ENCODE measurements around the gene TAS2R39.

The TAS2R39 gene

DNA sequence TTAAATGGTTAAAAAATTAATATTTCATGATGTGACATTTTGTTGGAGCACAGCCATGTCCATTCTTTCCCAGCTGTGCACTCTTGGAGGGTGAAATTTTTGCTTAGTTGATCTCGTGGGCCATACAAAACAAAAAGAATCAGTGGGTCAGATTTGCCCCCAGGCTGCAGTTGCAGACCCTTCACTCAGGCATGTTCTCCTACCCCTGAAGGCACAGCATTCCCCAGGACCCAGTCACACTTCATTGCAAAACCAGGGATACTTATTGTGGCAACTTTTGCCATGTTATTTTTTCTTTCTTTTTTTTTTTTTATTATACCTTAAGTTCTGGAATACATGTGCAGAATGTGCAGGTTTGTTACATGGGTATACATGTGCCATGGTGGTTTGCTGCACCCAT is 44.6 kb downstream of the TAS2R39 start:
- Histone ChIP-seq H3K27ac (no peak overlapping the region), H3K4me3 (no peak overlapping the region), H3K4me1 (peaks cover 0 to 50% (median under 1%) of the 10 kb centered on the region in 10 experiments; a peak in 7 of 20 replicates), H3K36me3 (no peaks in the 10 kb centered on the region), H3K9ac (no peak overlapping the region), H3K4me2 (peak overlapping the region in 3 of 11 experiments; percentile 31 to 52 (median 45); a peak in 4 of 22 replicates), H4K20me1 (no peaks in the 10 kb centered on the region), H3K27me3 (no peaks in the 10 kb centered on the region), H3K9me3 (replicated peaks in 1 of 11) (peaks cover 0 to 9% (median 2%) of the 10 kb centered on the region in 11 experiments; a peak in 8 of 22 replicates)
- no peak for TF ChIP-seq Cebpa-rat (IDR thresholded peaks at IDR 0.05)

DNA sequence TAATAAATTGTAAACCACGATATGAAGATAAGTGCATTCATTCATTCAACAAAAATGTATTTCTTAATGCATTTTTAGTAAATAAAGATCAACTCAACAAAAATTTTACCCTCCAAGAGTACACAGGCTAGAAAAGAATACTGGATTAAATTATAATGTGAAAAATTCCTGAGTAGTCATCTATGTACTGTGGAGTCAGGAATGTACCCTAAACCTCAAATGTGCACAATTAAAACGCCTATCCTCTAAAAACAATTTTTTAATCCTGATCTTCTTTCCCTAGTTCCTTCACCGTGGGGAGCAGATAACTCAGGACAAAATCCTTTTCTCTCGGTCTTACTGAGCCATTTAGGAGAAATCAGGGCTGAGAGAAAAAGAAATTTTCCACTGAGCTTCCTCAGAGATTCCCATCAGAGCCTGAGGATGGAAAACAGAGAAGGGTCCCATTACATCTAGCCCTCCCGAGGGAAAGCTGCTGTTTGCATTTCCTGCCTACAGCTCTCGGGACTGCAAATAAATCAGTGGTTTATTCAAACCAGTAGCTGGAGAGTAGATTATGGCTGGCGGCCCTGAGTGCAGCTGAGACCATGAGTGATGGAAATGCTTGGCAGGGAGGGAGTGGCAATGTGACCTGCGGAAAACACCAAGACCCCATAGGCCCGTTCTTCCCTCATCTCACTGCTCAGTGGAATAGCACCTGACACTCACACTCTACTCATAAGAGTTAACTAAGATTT is 46.0 kb downstream of the TAS2R39 start:
- Histone ChIP-seq H3K4me2 (peak overlapping the region in 3 of 11 experiments; percentile 1 to 53 (median 52); a peak in 4 of 22 replicates), H3K27me3 (no peaks in the 10 kb centered on the region)
- TF ChIP-seq Cebpa-rat (IDR thresholded peaks at IDR 0.05): no peak

DNA sequence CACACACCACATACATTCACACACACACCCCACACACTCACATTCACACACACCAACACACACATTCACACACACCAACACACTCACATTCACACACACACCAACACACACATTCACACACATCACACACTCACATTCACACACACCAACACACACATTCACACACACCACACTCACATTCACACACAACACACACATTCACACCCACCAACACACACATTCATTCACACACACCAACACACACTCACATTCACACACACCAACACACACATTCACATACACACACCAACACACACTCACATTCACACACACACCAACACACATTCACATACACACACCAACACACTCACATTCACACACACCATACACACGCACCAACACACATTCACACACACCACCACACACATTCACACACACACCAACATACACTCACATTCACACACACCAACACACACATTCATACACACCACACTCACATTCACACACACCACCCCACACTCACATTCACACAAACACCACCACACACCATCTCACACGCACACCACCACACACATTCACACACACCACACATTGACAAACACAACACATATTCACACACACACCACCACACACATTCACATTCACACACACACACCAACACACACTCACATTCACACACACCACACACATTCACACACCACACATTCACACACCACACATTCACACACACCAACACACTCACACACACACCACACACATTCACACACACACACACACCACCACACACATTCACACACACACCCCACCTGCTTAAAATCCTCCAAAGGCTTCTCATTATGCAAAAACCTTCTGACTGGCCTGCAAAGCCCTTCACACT is 47.6 kb downstream of the TAS2R39 start:
- Histone ChIP-seq H4K20me1 (no peaks in the 10 kb centered on the region), H3K36me3 (no peaks in the 10 kb centered on the region), H3K27me3 (no peaks in the 10 kb centered on the region), H3K4me3 (no peak overlapping the region), H3K27ac (no peak overlapping the region), H3K9me3 (replicated peaks in 1 of 11) (peaks cover 2 to 22% (median 9%) of the 10 kb centered on the region in 11 experiments; a peak in 14 of 22 replicates), H3K4me2 (no peak overlapping the region), H3K4me1 (peaks cover 0 to 67% (median 2%) of the 10 kb centered on the region in 10 experiments; a peak in 8 of 20 replicates), H3K9ac (no peak overlapping the region)
- TF ChIP-seq Cebpa-rat (IDR thresholded peaks at IDR 0.05): no peak

More for the DNA sequence above, 46.0 kb downstream of the TAS2R39 start:
- peaks cover 0 to 51% (median 2%) of the 10 kb centered on the region in 10 experiments; a peak in 8 of 20 replicates for H3K4me1 ChIP-seq
- H3K4me3 ChIP-seq: no peak overlapping the region
- no peak overlapping the region for H3K27ac ChIP-seq
- H3K9ac ChIP-seq: no peak overlapping the region
- H3K9me3 ChIP-seq (replicated peaks in 1 of 11): peaks cover 0 to 16% (median 8%) of the 10 kb centered on the region in 11 experiments; a peak in 12 of 22 replicates
- no peaks in the 10 kb centered on the region for H4K20me1 ChIP-seq
- no peaks in the 10 kb centered on the region for H3K36me3 ChIP-seq
